PC-3 (cell line): Measurements from ENCODE around the gene DNAH14. TPM values are rescaled to one million over a fixed set of nuclear protein-coding genes. Genes with fewer than 3 reads are reported as not detected.
"Not testable (repeated sequence)": the region's sequence is repeated elsewhere in the genome, so short reads cannot be mapped to it uniquely, and the experiment has no call there.

Experiments used
- ATAC-seq: fragments of 200-7000 bp; cut with Tn5 transposase; 2 replicates; pipeline ENCODE4 v1.9.1; 2020; ENCODE audit warnings: mild to moderate bottlenecking, moderate library complexity
- BruUV-seq: library from RNA; stranded (reverse); fragments of 400-500 nt; replicated peaks from 2 replicates; lab custom pipeline; 2021; lab: Mats Ljungman, UMichigan
- CTCF ChIA-PET: fragments of 300-600 bp; sonication (Branson Sonifier 250); formaldehyde crosslinking; loops from one replicate; lab custom pipeline; 2022; ENCODE audit warnings: antibody characterized with exemption; lab: Charles Lee
- POLR2A ChIA-PET: fragments of 300-600 bp; sonication (Branson Sonifier 250); formaldehyde crosslinking; loops from one replicate; lab custom pipeline; 2022; ENCODE audit warnings: antibody characterized with exemption; ENCODE audit not compliant: unreplicated experiment; lab: Charles Lee
- DNase-seq: peaks from one replicate; pipeline ENCODE4 v3.0.0-alpha.2; 2015
- H2AFZ ChIP-seq: fragments of 300-600 bp; sonication (generic); 2 replicates; pipeline ENCODE4 v1.6.0; 2016; ENCODE audit warnings: antibody characterized with exemption, low read length
- H3F3A ChIP-seq: fragments of 300-600 bp; sonication (generic); one replicate; pipeline ENCODE4 v1.6.0; 2017; ENCODE audit warnings: antibody characterized with exemption, low read length, control low read depth, mild to moderate bottlenecking; ENCODE audit not compliant: unreplicated experiment
- H3K27ac ChIP-seq: fragments of 300-600 bp; sonication (generic); 2 replicates; pipeline ENCODE4 v1.5.1; 2016; ENCODE audit warnings: mild to moderate bottlenecking, low read length
- H3K27me3 ChIP-seq: fragments of 300-600 bp; sonication (generic); 2 replicates; pipeline ENCODE4 v1.6.1; 2016; ENCODE audit warnings: low read length, mixed read lengths
- H3K36me3 ChIP-seq: fragments of 300-600 bp; sonication (generic); 2 replicates; pipeline ENCODE4 v1.6.1; 2016; ENCODE audit warnings: low read depth, mixed run types, low read length, mixed read lengths
- H3K4me1 ChIP-seq: fragments of 300-600 bp; sonication (generic); 2 replicates; pipeline ENCODE4 v1.5.1; 2016; ENCODE audit warnings: low read length; ENCODE audit not compliant: insufficient read depth
- H3K4me2 ChIP-seq: fragments of 300-600 bp; sonication (generic); 2 replicates; pipeline ENCODE4 v1.6.0; 2016; ENCODE audit warnings: low read length
- H3K4me3 ChIP-seq: fragments of 300-600 bp; sonication (generic); 2 replicates; pipeline ENCODE4 v1.5.1; 2016; ENCODE audit warnings: mild to moderate bottlenecking, low read length, mixed read lengths
- H3K79me2 ChIP-seq: fragments of 300-600 bp; sonication (generic); 2 replicates; pipeline ENCODE4 v1.6.1; 2017; ENCODE audit warnings: low read length, mixed read lengths
- H3K9ac ChIP-seq: fragments of 300-600 bp; sonication (generic); 2 replicates; pipeline ENCODE4 v1.6.0; 2016; ENCODE audit warnings: mild to moderate bottlenecking, low read length
- H3K9me2 ChIP-seq: fragments of 300-600 bp; sonication (generic); replicated peaks from 2 replicates; pipeline ENCODE4 v1.6.1; 2016; ENCODE audit warnings: mixed run types, low read length, mixed read lengths
- H3K9me3 ChIP-seq: fragments of 300-600 bp; sonication (generic); 2 replicates; pipeline ENCODE4 v1.6.1; 2016; ENCODE audit warnings: low read length, mixed read lengths
- H4K20me1 ChIP-seq: fragments of 300-600 bp; sonication (generic); 2 replicates; pipeline ENCODE4 v1.6.1; 2016; ENCODE audit warnings: low read length, mixed read lengths
- CTCF ChIP-seq: fragments of 300-600 bp; sonication (generic); conservative IDR thresholded peaks from 2 replicates; pipeline ENCODE4 v1.5.1; 2017; ENCODE audit warnings: antibody characterized with exemption, low read depth, mild to moderate bottlenecking, low read length
- EZH2 ChIP-seq: fragments of 300-600 bp; sonication (generic); IDR thresholded peaks from one replicate; pipeline ENCODE4 v1.6.1; 2017; ENCODE audit warnings: antibody characterized with exemption, mild to moderate bottlenecking, low read length; ENCODE audit not compliant: unreplicated experiment
- EZH2phosphoT487 ChIP-seq: fragments of 300-600 bp; sonication (generic); IDR thresholded peaks from 2 replicates; pipeline ENCODE4 v1.6.1; 2018; ENCODE audit warnings: mild to moderate bottlenecking, antibody characterized with exemption, low read length, borderline replicate concordance
- intact Hi-C: fragments of 100-400 bp; cut with micrococcal nuclease; formaldehyde crosslinking; loops from 2 replicates; pipeline ENCODE4 v1.9.0; 2023
- total RNA-seq: library from RNA; depleted of rRNA; stranded (reverse); fragments of >200 nt; gene quantifications from 2 replicates; pipeline ENCODE4 v1.2.3, GENCODE V29; 2014

Gene DNAH14
- total RNA-seq, 1 experiment from 2014 or later, result 42.8 TPM

DNA sequence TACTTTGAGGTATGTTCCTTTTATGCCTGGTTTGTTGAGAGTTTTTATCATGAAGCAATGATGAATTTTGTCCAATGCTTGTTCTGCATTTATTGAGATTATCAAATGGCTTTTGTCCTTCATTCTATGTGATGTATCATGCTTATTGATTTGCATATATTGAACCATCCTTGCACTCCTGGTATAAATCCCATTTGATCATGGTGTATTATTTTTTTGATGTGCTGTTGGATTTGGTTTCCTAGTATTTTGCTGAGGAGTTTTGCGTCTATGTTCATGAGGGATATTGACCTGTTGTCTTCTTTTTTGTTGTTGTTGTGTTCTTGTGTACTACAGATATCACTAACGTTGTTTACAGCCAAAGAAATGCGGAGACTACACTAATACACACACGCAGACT lies 4.1 kb downstream of the DNAH14 start:
- Histone ChIP-seq H3K9me3 (peaks cover 53% of the 10 kb centered on the region), H3K79me2 (peaks cover 71% of the 10 kb centered on the region), H3K9me2 (no peaks in the 10 kb centered on the region), H3K4me3 (no peak overlapping the region; the same call in 1 of the 2 replicates), H2AFZ (no peak overlapping the region), H4K20me1 (no peaks in the 10 kb centered on the region), H3K4me1 (no peaks in the 10 kb centered on the region), H3K36me3 (peaks cover 43% of the 10 kb centered on the region), H3K27me3 (no peaks in the 10 kb centered on the region), H3K27ac (no peak overlapping the region), H3F3A (no peaks in the 10 kb centered on the region), H3K4me2 (no peak overlapping the region), H3K9ac (no peak overlapping the region)
- no peak for DNase-seq
- intact Hi-C loops, result loop anchor here (5.0 kb wide), 1 partner anchor 494 kb away; the partner anchor contains the start of gene LBR
- ChIA-PET POLR2A (interaction anchor here (0.7 kb wide), 1 partner anchor 134 kb away, joined by 6 read pairs; no protein-coding TSS in a partner anchor), CTCF (no interaction called here)
- TF ChIP-seq CTCF, result no peak
- TF ChIP-seq EZH2, result no peak
- TF ChIP-seq EZH2phosphoT487, result no peak
- no TSS peak for BruUV-seq
- no peak for ATAC-seq

- Histone ChIP-seq H3K36me3 (peaks cover 21% of the 10 kb centered on the region), H3K4me1 (no peaks in the 10 kb centered on the region), H3K9me2 (no peaks in the 10 kb centered on the region), H4K20me1 (no peaks in the 10 kb centered on the region), H3K4me2 (no peak overlapping the region), H3K9ac (no peak overlapping the region), H3K9me3 (peaks cover 32% of the 10 kb centered on the region), H3K4me3 (no peak overlapping the region), H3K27ac (no peak overlapping the region), H3K27me3 (no peaks in the 10 kb centered on the region), H3F3A (no peaks in the 10 kb centered on the region), H2AFZ (no peak overlapping the region), H3K79me2 (peaks cover 45% of the 10 kb centered on the region)
- DNase-seq, result no peak
- ChIA-PET CTCF (no interaction called here), POLR2A (no interaction called here)
- intact Hi-C loops, result no loop called here
- no peak for TF ChIP-seq EZH2phosphoT487
- no peak for TF ChIP-seq EZH2
- TF ChIP-seq CTCF, result no peak
- ATAC-seq, result no peak
- no TSS peak for BruUV-seq
Observed at GRCh38 chr1:224938652-224939051, 9.2 kb downstream of the DNAH14 start.

GRCh38 chr1:224939844-224940425 lies 10.5 kb downstream of the DNAH14 start:
- Histone ChIP-seq H3K9ac (no peak overlapping the region), H3K36me3 (peaks cover 8% of the 10 kb centered on the region), H2AFZ (no peak overlapping the region), H3K4me3 (no peak overlapping the region), H3K9me3 (peaks cover 19% of the 10 kb centered on the region), H3F3A (no peaks in the 10 kb centered on the region), H3K4me1 (no peaks in the 10 kb centered on the region), H4K20me1 (no peaks in the 10 kb centered on the region), H3K27me3 (no peaks in the 10 kb centered on the region), H3K9me2 (no peaks in the 10 kb centered on the region), H3K27ac (no peak overlapping the region), H3K79me2 (peaks cover 32% of the 10 kb centered on the region), H3K4me2 (no peak overlapping the region)
- DNase-seq, result no peak
- CTCF ChIA-PET, result no interaction called here
- intact Hi-C loops, result no loop called here
- no peak for ATAC-seq
- POLR2A ChIA-PET, result no interaction called here
- TF ChIP-seq CTCF (no peak), EZH2phosphoT487 (no peak), EZH2 (no peak)
- no TSS peak for BruUV-seq

DNA sequence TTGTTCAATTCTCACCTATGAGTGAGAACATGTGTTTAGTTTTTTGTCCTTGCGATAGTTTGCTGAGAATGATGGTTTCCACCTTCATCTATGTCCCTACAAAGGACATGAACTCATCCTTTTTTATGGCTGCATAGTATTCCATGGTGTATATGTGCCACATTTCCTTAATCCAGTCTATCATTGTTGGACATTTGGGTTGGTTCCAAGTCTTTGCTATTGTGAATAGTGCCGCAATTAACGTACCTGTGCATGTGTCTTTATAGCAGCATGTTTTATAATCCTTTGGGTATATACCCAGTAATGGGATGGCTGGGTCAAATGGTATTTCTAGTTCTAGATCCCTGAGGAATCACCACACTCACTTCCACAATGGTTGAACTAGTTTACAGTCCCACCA lies 11.3 kb downstream of the DNAH14 start:
- H3K9ac ChIP-seq, H3K4me1 ChIP-seq, CTCF ChIA-PET, BruUV-seq, H3K4me2 ChIP-seq, H2AFZ ChIP-seq, H3K27me3 ChIP-seq, H3K9me2 ChIP-seq, intact Hi-C loops, POLR2A ChIA-PET, ATAC-seq, H3K4me3 ChIP-seq, H3K36me3 ChIP-seq, H3K27ac ChIP-seq, DNase-seq, H4K20me1 ChIP-seq, H3F3A ChIP-seq: not testable (repeated sequence)
- Histone ChIP-seq H3K79me2 (peaks cover 27% of the 10 kb centered on the region), H3K9me3 (peaks cover 11% of the 10 kb centered on the region)
